Mucosa of stomach (tissue), 1 donor: Measurements from ENCODE around the gene HTR7.

ENCODE experiments used
- H3K27me3 ChIP-seq: one replicate; pipeline ENCODE4 v1.7.0; 2013; ENCODE audit warnings: mild to moderate bottlenecking, low read length; ENCODE audit not compliant: control insufficient read depth, insufficient read depth
- H3K36me3 ChIP-seq: one replicate; pipeline ENCODE4 v1.7.0; 2013; ENCODE audit warnings: low read length; ENCODE audit not compliant: control insufficient read depth, insufficient read depth
- H3K4me1 ChIP-seq: one replicate; pipeline ENCODE4 v1.7.0; 2013; ENCODE audit warnings: mild to moderate bottlenecking, low read length; ENCODE audit not compliant: control insufficient read depth, insufficient read depth
- H3K4me3 ChIP-seq: one replicate; pipeline ENCODE4 v1.7.0; 2013; ENCODE audit warnings: low read length
- H3K9ac ChIP-seq: one replicate; pipeline ENCODE4 v1.7.0; 2013; ENCODE audit warnings: mild to moderate bottlenecking, low read length, moderate library complexity
- H3K9me3 ChIP-seq: one replicate; pipeline ENCODE4 v1.7.0; 2013; ENCODE audit warnings: mild to moderate bottlenecking, low read length, moderate library complexity; ENCODE audit not compliant: control insufficient read depth
- donor health status: Pancreatic carcinoma.

HTR7 gene

DNA sequence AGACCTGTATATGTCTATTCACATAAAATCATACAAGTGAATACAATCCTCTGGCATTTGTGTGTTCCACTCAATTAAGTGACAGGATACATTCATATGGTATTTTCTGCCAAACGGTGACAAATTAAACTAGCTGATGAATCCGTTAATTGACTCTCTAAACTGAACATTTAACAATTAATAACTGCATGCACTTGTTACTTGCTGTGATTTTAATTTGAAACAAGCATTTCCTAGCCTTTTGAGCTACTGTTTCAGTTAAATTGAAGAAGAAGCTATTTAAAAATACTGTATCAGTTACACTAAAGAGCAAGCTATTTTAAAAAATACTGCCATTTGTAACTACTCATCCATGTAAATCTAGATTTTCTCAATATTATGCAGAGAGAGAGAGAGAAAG is 67.4 kb downstream of the HTR7 start:
- no peaks in the 10 kb centered on the region for H3K27me3 ChIP-seq
- no peak overlapping the region for H3K4me3 ChIP-seq
- no peaks in the 10 kb centered on the region for H3K36me3 ChIP-seq
- no peak overlapping the region for H3K9ac ChIP-seq
- no peaks in the 10 kb centered on the region for H3K4me1 ChIP-seq
- H3K9me3 ChIP-seq: no peaks in the 10 kb centered on the region

DNA sequence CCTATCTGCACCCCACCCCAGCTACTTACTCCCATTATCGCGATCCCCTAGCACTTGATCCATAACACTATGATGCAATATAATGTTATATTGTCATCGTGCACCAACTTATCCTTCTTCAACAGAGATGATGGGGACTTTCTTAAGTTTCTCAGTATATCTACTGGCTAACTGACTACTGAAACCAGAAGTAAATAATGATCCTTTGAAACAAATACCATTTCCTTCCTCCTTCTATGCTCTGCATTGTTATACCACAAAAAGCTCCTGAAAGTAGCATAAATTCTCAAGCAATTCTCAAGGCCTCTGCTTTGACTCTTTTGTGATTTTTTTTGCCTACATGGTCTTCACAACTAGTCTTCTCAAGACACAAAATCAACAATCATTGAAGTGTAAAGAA is 68.9 kb downstream of the HTR7 start:
- H3K27me3 ChIP-seq: no peaks in the 10 kb centered on the region
- no peaks in the 10 kb centered on the region for H3K36me3 ChIP-seq
- H3K9me3 ChIP-seq: no peaks in the 10 kb centered on the region
- no peaks in the 10 kb centered on the region for H3K4me1 ChIP-seq
- no peak overlapping the region for H3K9ac ChIP-seq
- H3K4me3 ChIP-seq: no peak overlapping the region

DNA sequence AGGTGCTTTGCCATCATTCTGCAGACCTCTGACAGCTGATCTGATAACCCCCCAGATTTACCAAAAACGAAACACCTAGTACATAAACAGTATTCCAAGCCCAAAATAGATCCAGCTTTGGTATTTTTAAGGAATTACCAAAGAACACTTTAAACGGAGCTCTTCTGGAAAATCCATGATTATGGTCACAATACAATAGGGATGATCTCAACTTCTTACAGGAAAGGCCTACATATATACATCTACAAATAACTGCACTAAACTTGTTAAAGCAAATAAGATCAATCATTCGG is 69.7 kb downstream of the HTR7 start:
- Histone ChIP-seq H3K36me3 (no peaks in the 10 kb centered on the region), H3K27me3 (no peaks in the 10 kb centered on the region), H3K9ac (no peak overlapping the region), H3K4me1 (no peaks in the 10 kb centered on the region), H3K4me3 (no peak overlapping the region), H3K9me3 (no peaks in the 10 kb centered on the region)

- Histone ChIP-seq H3K27me3 (no peaks in the 10 kb centered on the region), H3K9me3 (no peaks in the 10 kb centered on the region), H3K9ac (no peak overlapping the region), H3K4me3 (no peak overlapping the region), H3K36me3 (no peaks in the 10 kb centered on the region), H3K4me1 (no peaks in the 10 kb centered on the region)
These were observed 70.2 kb downstream of the HTR7 start for GRCh38 chr10:90787393-90788198.

DNA sequence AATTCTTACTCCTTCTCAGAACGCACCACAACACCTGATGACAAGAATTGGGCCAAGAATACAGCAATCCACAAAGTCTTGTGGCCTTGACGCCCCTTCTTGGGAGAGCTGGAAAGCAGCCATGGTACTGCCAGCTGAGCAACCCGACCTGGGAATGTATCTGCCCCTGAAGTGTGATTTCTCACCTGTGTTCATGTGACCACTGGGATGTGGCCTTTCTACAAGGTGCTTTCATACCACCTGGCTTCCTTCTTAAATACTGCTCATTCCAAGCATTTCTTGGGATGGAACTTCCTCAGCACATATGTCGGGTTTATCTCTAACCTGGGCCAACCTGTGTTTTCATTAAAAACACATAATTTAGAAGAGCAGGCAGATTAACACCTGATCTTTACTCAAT is 72.1 kb downstream of the HTR7 start:
- no peaks in the 10 kb centered on the region for H3K4me1 ChIP-seq
- H3K9ac ChIP-seq: no peak overlapping the region
- no peaks in the 10 kb centered on the region for H3K36me3 ChIP-seq
- no peak overlapping the region for H3K4me3 ChIP-seq
- H3K9me3 ChIP-seq: no peaks in the 10 kb centered on the region
- no peaks in the 10 kb centered on the region for H3K27me3 ChIP-seq

DNA sequence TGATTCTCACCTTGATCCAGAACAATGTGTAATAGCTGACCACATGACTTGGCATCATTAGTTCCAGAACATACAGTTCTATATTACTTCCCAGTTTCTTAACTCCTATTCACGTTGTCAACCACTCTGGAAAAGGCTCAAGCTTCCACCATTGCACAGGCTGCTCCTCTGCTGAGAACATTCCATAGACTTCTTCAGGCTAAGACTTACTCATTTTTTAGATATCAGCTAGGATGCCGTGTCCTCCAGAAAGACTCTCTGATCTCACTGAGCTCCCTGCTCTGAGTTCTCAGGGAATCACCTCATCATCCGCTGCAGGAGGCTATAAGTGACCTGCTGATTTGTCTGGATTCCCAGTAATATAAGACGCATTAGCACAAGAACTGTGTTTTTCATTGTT is 73.1 kb downstream of the HTR7 start:
- no peaks in the 10 kb centered on the region for H3K27me3 ChIP-seq

GRCh38 chr10:90780488-90780887 is 77.4 kb downstream of the HTR7 start:
- H3K36me3 ChIP-seq: no peaks in the 10 kb centered on the region
- H3K9me3 ChIP-seq: no peaks in the 10 kb centered on the region
- H3K4me3 ChIP-seq: no peak overlapping the region
- H3K27me3 ChIP-seq: no peaks in the 10 kb centered on the region
- H3K9ac ChIP-seq: no peak overlapping the region
- no peaks in the 10 kb centered on the region for H3K4me1 ChIP-seq

More for the DNA sequence above, 73.1 kb downstream of the HTR7 start:
- Histone ChIP-seq H3K36me3 (no peaks in the 10 kb centered on the region), H3K4me1 (no peaks in the 10 kb centered on the region), H3K4me3 (no peak overlapping the region), H3K9ac (no peak overlapping the region), H3K9me3 (no peaks in the 10 kb centered on the region)

DNA sequence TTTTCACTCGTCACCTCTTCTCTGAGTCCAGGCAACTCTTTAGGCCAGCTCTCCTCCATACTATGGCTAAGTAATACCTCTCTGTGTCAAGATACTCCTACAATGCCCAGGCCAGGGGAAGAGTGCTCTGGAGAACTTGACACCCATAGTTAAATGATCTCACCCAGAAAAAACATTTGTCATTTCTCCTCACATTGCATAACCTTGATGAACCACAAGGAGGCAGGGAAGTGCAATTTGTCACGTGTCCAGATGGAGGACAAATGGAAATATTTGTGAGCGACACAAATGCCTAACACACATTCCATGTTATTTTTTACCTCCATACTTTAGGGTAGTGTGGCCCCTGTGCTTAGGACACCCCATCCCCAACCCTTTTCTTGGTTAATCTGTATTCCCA is 78.3 kb downstream of the HTR7 start:
- Histone ChIP-seq H3K4me3 (no peak overlapping the region), H3K27me3 (no peaks in the 10 kb centered on the region), H3K9me3 (no peaks in the 10 kb centered on the region)

DNA sequence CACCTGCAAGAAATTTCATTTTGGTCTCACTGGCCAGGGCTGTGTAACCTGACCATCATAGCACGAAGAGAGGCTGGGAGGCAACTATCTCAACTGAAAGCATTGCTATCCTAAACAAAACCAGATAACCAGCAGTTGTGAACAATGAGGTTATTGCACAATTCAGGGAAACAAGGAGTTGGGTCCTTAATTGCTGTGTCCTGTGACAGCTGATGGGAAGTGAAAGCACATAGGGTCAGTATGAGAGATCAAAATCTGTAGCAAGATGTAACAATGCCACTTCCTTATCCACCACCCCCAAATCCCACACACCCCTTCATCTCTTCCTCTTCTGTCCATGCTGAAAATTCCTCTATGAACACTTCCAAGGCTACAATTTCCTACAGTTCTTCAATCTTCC is 80.2 kb downstream of the HTR7 start:
- Histone ChIP-seq H3K9me3 (no peaks in the 10 kb centered on the region), H3K27me3 (no peaks in the 10 kb centered on the region), H3K4me1 (no peaks in the 10 kb centered on the region), H3K9ac (no peak overlapping the region), H3K36me3 (no peaks in the 10 kb centered on the region), H3K4me3 (no peak overlapping the region)

More for the DNA sequence above, 78.3 kb downstream of the HTR7 start:
- Histone ChIP-seq H3K9ac (no peak overlapping the region), H3K4me1 (no peaks in the 10 kb centered on the region), H3K36me3 (no peaks in the 10 kb centered on the region)

GRCh38 chr10:90775351-90776028 is 82.3 kb downstream of the HTR7 start:
- H3K36me3 ChIP-seq: no peaks in the 10 kb centered on the region
- H3K27me3 ChIP-seq: no peaks in the 10 kb centered on the region
- H3K4me3 ChIP-seq: no peak overlapping the region
- no peaks in the 10 kb centered on the region for H3K4me1 ChIP-seq
- no peaks in the 10 kb centered on the region for H3K9me3 ChIP-seq
- no peak overlapping the region for H3K9ac ChIP-seq

DNA sequence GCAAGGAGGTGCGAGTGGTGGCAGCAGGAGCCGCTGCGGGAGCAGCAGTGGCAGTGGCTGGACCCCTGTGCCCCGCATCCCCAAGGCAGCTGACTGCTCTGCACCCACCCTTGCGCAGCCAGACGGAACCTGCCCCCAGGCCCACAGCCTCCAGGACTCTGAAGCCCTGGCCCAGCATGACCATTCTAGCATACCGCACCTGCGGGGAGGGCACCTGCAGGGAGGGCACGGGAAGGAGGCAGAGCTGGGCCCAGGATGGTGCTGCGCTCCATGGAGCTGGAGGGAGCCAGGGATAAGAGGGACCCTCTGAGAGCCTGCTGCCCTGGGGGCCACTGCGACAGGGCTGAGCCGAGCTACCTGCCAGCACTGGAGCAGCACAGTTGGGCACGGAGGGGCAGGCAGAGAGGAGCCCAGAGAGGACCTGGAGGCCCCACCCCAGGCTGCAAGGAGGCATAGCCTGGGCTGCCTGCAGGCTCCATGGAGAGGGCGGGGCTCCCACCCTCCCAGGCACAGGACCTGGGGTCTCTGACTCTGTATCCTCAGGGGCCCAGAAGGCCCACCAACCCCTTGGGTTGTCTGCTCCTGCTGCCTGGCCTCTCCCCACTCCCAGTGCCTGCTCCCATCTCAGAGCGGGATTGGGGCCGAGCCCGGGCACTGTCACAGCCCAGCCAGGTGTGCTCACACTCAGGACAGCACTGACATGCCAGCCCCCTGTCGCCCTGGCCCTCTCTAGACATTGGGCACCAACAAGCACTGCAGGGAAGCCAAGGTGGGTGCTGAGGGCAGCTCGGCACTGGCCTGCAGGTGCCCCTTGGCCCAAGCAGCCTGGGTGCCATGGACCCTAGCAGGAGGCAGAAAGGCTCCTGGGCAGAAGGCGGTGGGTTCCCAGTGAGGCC is 87.6 kb downstream of the HTR7 start:
- Histone ChIP-seq H3K9ac (no peak overlapping the region), H3K27me3 (no peaks in the 10 kb centered on the region), H3K4me1 (no peaks in the 10 kb centered on the region), H3K9me3 (no peaks in the 10 kb centered on the region), H3K36me3 (no peaks in the 10 kb centered on the region), H3K4me3 (no peak overlapping the region)
